GM10248 (cell line): ENCODE data around the gene CCL26.
A peak's percentile ranks its signal among the peaks of the same experiment; 100 is the strongest.

Source experiments
- CTCF ChIA-PET: fragments of 300-600 bp; sonication (Branson Sonifier 250); formaldehyde crosslinking; extraction: SDS; loops from one replicate; lab custom pipeline; 2021; ENCODE audit warnings: antibody characterized with exemption; lab: Yijun Ruan, JAX
- POLR2A ChIA-PET: fragments of 350-650 bp; sonication (Branson Sonifier 250); formaldehyde crosslinking; extraction: SDS; loops from one replicate; lab custom pipeline; 2020; ENCODE audit warnings: antibody characterized with exemption; lab: Yijun Ruan, JAX
- DNase-seq: peaks from one replicate; pipeline ENCODE4 v3.0.0; 2012; ENCODE audit errors: extremely low spot score
- CTCF ChIP-seq: IDR thresholded peaks from 2 replicates; pipeline ENCODE4 v1.5.1; 2012; ENCODE audit warnings: mild to moderate bottlenecking, low read depth; ENCODE audit errors: extremely low read depth, missing control alignments, control extremely low read depth

CCL26 gene

GRCh38 chr7:75738975-75739795 lies 32.8 kb downstream of the CCL26 start:
- no peak for TF ChIP-seq CTCF
- ChIA-PET CTCF (interaction anchor here (1.3 to 2.9 kb wide), 2 partner anchors 9 to 23 kb away, joined by 3 to 13 read pairs; no protein-coding TSS in a partner anchor), POLR2A (interaction anchor here (0.6 kb wide), 1 partner anchor 45 kb away, joined by 7 read pairs; no protein-coding TSS in a partner anchor)
- peak; percentile 100 for DNase-seq

GRCh38 chr7:75738604-75738974 lies 33.4 kb downstream of the CCL26 start, which contains the start of gene HIP1:
Gene HIP1, minus strand, starts transcription at chr7:75738941. Its CDS starts 21 bp downstream, at chr7:75738920.
- ChIA-PET CTCF (interaction anchor here (2.9 kb wide), 1 partner anchor 23 kb away, joined by 13 read pairs; no protein-coding TSS in a partner anchor), POLR2A (no interaction called here)
- no peak for DNase-seq
- no peak for TF ChIP-seq CTCF

GRCh38 chr7:75737856-75738603 lies 34.0 kb downstream of the CCL26 start:
- no peak for TF ChIP-seq CTCF
- DNase-seq: no peak
- ChIA-PET CTCF (interaction anchor here (2.9 kb wide), 1 partner anchor 24 kb away, joined by 13 read pairs; no protein-coding TSS in a partner anchor), POLR2A (no interaction called here)

DNA sequence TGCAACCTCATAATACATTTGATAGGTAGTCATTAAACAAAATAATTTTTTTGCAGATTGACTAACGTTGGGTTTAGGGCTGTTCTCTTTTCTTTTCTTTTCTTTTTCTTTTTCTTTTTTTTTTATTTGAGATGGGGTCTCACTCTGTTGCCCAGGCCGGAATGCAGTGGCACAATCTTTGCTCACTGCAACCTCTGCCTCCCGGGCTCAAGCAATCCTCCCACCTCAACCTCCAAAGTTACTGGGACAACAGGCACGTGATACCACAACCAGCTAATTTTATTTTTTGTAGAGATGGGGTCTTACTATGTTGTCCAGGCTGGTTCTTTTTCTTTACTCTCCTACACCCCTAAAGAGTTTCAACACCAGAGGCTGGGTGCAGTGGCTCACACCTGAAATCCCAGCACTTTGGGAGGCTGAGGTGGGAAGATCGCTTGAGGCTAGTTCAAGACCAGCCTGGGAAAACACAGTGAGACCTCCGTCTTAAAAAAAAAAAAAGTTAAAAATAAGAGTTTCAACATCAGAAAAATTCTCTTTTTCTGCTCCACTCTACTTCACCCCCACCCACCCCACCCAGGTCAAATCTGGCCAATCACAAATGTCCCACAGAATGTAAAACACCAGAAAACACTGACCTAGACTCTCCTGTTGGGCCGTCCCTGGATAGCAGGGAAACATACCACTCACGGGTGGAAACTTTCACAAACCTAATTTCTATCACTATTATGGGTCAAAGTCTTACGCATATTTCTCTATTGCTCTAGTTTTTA lies 36.2 kb downstream of the CCL26 start:
- CTCF ChIA-PET: no interaction called here
- POLR2A ChIA-PET: no interaction called here
- DNase-seq: no peak
- no peak for TF ChIP-seq CTCF

DNA sequence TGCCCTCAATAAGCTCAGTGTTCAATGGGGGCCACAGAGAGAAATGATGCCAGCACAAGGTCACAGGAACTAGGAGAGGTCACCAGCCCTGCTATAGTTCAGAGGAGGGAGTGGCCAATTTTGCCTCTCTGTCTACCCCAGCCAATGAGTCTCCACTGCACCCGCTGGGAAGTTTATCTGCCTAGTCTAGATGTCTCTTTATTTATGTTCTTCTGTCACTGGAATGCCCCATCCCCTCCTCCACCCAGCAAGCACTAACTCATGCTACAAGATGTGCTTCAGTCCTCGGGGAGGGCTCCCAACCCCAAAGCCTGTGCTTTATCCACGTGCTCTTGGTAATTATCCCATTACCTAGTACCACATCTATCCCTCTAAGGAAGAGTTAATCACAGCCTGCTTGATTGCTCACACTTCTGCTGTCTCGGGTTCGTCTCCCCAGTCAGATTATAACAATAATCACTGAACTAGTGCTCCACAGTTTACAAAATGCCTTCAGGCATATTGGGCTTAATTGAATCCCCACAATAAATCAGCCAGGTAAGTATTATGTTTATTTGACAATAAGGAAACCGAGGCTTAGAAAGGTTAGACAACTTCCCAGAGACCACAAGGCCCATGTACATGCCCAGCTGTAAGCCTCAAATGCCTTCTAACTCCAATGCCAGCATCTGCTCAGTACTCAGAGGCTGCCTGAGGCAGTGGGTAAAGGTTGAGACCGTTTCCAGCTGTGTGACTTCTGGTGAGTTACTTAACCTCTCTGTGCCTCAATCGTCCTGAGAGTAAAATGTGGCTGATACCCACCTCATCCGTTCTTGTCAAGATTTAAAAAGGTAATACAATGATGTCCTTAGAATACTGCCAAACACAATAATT lies 37.2 kb downstream of the CCL26 start:
- TF ChIP-seq CTCF: no peak
- CTCF ChIA-PET: no interaction called here
- no peak for DNase-seq
- POLR2A ChIA-PET: no interaction called here
